HEK293 (cell line): ENCODE data around the gene CNTNAP1.

ENCODE experiments used
- HOXD13 ChIP-seq: sonication (generic); formaldehyde crosslinking; IDR thresholded peaks from 2 replicates; pipeline ENCODE4 v1.8.0; 2022; ENCODE audit warnings: missing genetic modification reagents, borderline replicate concordance
- IKZF3 ChIP-seq: fragments of 450-650 bp; IDR thresholded peaks from 2 replicates; pipeline ENCODE4 v1.5.0; 2018; ENCODE audit warnings: missing biosample characterization, mild to moderate bottlenecking, missing genetic modification characterization, moderate library complexity
- OSR2 ChIP-seq: fragments of 450-650 bp; formaldehyde crosslinking; IDR thresholded peaks from 2 replicates; pipeline ENCODE4 v1.5.1; 2016; ENCODE audit warnings: missing biosample characterization, missing genetic modification characterization
- SCRT2 ChIP-seq: fragments of 450-650 bp; formaldehyde crosslinking; IDR thresholded peaks from 2 replicates; pipeline ENCODE4 v1.5.1; 2016; ENCODE audit warnings: missing biosample characterization, missing genetic modification characterization
- SP2 ChIP-seq: fragments of 450-650 bp; formaldehyde crosslinking; IDR thresholded peaks from 2 replicates; pipeline ENCODE4 v1.5.1; 2016; ENCODE audit warnings: missing biosample characterization, missing genetic modification characterization
- ZBTB20 ChIP-seq: fragments of 450-650 bp; formaldehyde crosslinking; IDR thresholded peaks from 2 replicates; pipeline ENCODE4 v1.5.1; 2016; ENCODE audit warnings: missing biosample characterization, missing genetic modification characterization
- ZBTB21 ChIP-seq: fragments of 450-650 bp; formaldehyde crosslinking; IDR thresholded peaks from 2 replicates; pipeline ENCODE4 v1.5.1; 2017; ENCODE audit warnings: missing biosample characterization, missing genetic modification characterization
- ZFHX2 ChIP-seq: fragments of 450-650 bp; formaldehyde crosslinking; conservative IDR thresholded peaks from 2 replicates; pipeline ENCODE4 v1.5.1; 2016; ENCODE audit warnings: missing biosample characterization, missing genetic modification characterization
- ZNF132 ChIP-seq: fragments of 450-650 bp; formaldehyde crosslinking; IDR thresholded peaks from 2 replicates; pipeline ENCODE4 v1.5.1; 2017; ENCODE audit warnings: missing biosample characterization, missing genetic modification characterization, borderline replicate concordance
- ZNF133 ChIP-seq: fragments of 450-650 bp; formaldehyde crosslinking; IDR thresholded peaks from 2 replicates; pipeline ENCODE4 v1.5.1; 2016; ENCODE audit warnings: missing biosample characterization, missing genetic modification characterization
- ZNF155 ChIP-seq: fragments of 450-650 bp; formaldehyde crosslinking; IDR thresholded peaks from 2 replicates; pipeline ENCODE4 v1.5.1; 2016; ENCODE audit warnings: missing biosample characterization, missing genetic modification characterization
- ZNF169 ChIP-seq: fragments of 450-650 bp; formaldehyde crosslinking; IDR thresholded peaks from 2 replicates; pipeline ENCODE4 v1.5.1; 2016; ENCODE audit warnings: missing biosample characterization, missing genetic modification characterization
- ZNF221 ChIP-seq: fragments of 450-650 bp; formaldehyde crosslinking; IDR thresholded peaks from 2 replicates; pipeline ENCODE4 v1.5.1; 2017; ENCODE audit warnings: missing biosample characterization, missing genetic modification characterization, borderline replicate concordance
- ZNF248 ChIP-seq: fragments of 450-650 bp; formaldehyde crosslinking; IDR thresholded peaks from 2 replicates; pipeline ENCODE4 v1.5.1; 2017; ENCODE audit warnings: missing biosample characterization, missing genetic modification characterization
- ZNF266 ChIP-seq: fragments of 450-650 bp; formaldehyde crosslinking; IDR thresholded peaks from 2 replicates; pipeline ENCODE4 v1.5.1; 2016; ENCODE audit warnings: missing biosample characterization, missing genetic modification characterization, low read depth
- ZNF292 ChIP-seq: fragments of 450-650 bp; formaldehyde crosslinking; IDR thresholded peaks from 2 replicates; pipeline ENCODE4 v1.5.1; 2016; ENCODE audit warnings: low read depth, missing biosample characterization, missing genetic modification characterization, borderline replicate concordance
- ZNF335 ChIP-seq: fragments of 450-650 bp; formaldehyde crosslinking; conservative IDR thresholded peaks from 2 replicates; pipeline ENCODE4 v1.5.1; 2016; ENCODE audit warnings: missing biosample characterization, missing genetic modification characterization
- ZNF510 ChIP-seq: fragments of 450-650 bp; formaldehyde crosslinking; IDR thresholded peaks from 2 replicates; pipeline ENCODE4 v1.5.1; 2018; ENCODE audit warnings: mild to moderate bottlenecking, missing genetic modification characterization, missing biosample characterization; ENCODE audit not compliant: insufficient replicate concordance
- ZNF560 ChIP-seq: fragments of 450-650 bp; formaldehyde crosslinking; IDR thresholded peaks from 2 replicates; pipeline ENCODE4 v1.5.1; 2017; ENCODE audit warnings: missing biosample characterization, missing genetic modification characterization, borderline replicate concordance
- ZNF571 ChIP-seq: fragments of 450-650 bp; formaldehyde crosslinking; IDR thresholded peaks from 2 replicates; pipeline ENCODE4 v1.5.0; 2017; ENCODE audit warnings: missing biosample characterization, missing genetic modification characterization
- ZNF621 ChIP-seq: fragments of 450-650 bp; formaldehyde crosslinking; IDR thresholded peaks from 2 replicates; pipeline ENCODE4 v1.5.1; 2017; ENCODE audit warnings: missing biosample characterization, missing genetic modification characterization
- ZNF629 ChIP-seq: fragments of 450-650 bp; formaldehyde crosslinking; IDR thresholded peaks from 2 replicates; pipeline ENCODE4 v1.5.1; 2017; ENCODE audit warnings: missing biosample characterization, missing genetic modification characterization
- ZNF670 ChIP-seq: fragments of 450-650 bp; formaldehyde crosslinking; IDR thresholded peaks from 2 replicates; pipeline ENCODE4 v1.5.1; 2016; ENCODE audit warnings: missing biosample characterization, missing genetic modification characterization, low read depth
- ZNF701 ChIP-seq: fragments of 450-650 bp; formaldehyde crosslinking; IDR thresholded peaks from 2 replicates; pipeline ENCODE4 v1.5.1; 2016; ENCODE audit warnings: missing biosample characterization, missing genetic modification characterization
- ZNF768 ChIP-seq: fragments of 450-650 bp; formaldehyde crosslinking; IDR thresholded peaks from 2 replicates; pipeline ENCODE4 v1.5.1; 2018; ENCODE audit warnings: missing biosample characterization, mild to moderate bottlenecking, missing genetic modification characterization
- ZNF792 ChIP-seq: fragments of 450-650 bp; formaldehyde crosslinking; IDR thresholded peaks from 2 replicates; pipeline ENCODE4 v1.5.1; 2016; ENCODE audit warnings: missing biosample characterization, missing genetic modification characterization
- TF ChIP-seq, protein P1 (sequence below): fragments of 450-650 bp; formaldehyde crosslinking; IDR thresholded peaks from 2 replicates; pipeline ENCODE4 v1.5.1; 2016; ENCODE audit warnings: missing biosample characterization, missing genetic modification characterization
- TF ChIP-seq, protein P2 (sequence below): fragments of 450-650 bp; formaldehyde crosslinking; optimal IDR thresholded peaks from 2 replicates; pipeline ENCODE3; 2016; ENCODE audit warnings: missing biosample characterization, mild to moderate bottlenecking, missing genetic modification characterization
- TF ChIP-seq, protein P3 (sequence below): fragments of 450-650 bp; formaldehyde crosslinking; IDR thresholded peaks from 2 replicates; pipeline ENCODE4 v1.5.1; 2017; ENCODE audit warnings: missing biosample characterization, missing genetic modification characterization
- TF ChIP-seq, protein P4 (sequence below): fragments of 450-650 bp; formaldehyde crosslinking; IDR thresholded peaks from 2 replicates; pipeline ENCODE4 v1.5.1; 2016; ENCODE audit warnings: missing biosample characterization, missing genetic modification characterization
- TF ChIP-seq, protein P5 (sequence below): fragments of 450-650 bp; formaldehyde crosslinking; IDR thresholded peaks from 2 replicates; pipeline ENCODE4 v1.5.1; 2016; ENCODE audit warnings: missing biosample characterization, missing genetic modification characterization

CNTNAP1 gene

DNA sequence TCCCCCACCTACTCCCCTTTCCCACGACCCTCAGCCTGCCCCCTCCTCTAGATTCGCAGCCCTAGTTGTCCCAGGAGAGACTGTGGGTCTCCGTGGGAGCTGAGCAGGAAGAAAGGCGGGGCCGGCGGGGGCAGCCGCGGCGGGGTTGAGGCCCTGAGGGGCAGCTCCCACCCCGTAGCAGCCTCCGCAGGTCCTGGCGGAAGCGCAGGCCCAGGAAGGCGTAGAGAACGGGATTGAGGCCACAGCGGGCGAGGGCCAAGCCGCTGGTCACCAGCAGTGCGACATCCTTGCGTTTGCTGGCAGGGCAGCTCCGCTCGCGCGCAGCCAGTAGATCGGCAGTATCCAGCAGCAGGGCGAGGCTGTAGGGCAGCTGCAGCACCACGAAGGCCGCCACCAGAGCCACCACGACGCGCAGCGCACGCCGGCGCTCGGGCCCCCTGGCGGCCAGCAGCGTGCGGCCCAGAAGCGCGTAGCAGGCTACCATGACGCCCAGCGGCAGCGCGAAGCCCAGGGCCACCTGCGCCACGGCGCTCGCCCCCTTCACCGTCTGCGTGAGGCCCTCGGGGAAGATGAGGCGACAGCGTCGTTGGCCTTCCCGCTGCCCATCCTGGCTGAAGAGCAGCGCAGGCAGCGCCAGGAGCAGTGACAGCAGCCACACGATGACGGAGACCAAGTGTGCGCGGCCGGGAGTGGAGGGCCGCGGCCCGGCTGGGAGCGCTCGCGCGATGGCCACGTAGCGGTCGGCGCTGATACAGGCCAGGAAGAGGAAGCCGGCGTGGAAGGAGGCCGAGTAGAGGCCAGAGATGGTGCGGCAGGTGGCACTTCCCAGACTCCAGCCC lies 2.6 kb upstream of the CNTNAP1 start (continued):
- TF ChIP-seq, protein P1, sequence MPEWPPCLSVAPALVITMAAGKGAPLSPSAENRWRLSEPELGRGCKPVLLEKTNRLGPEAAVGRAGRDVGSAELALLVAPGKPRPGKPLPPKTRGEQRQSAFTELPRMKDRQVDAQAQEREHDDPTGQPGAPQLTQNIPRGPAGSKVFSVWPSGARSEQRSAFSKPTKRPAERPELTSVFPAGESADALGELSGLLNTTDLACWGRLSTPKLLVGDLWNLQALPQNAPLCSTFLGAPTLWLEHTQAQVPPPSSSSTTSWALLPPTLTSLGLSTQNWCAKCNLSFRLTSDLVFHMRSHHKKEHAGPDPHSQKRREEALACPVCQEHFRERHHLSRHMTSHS (tag by site-specific recombination): no peak
- no peak for TF ChIP-seq ZNF155 (tag by site-specific recombination)
- TF ChIP-seq ZNF792 (tag by site-specific recombination): peak; percentile 77; the same call in 1 of the 2 replicates
- no peak for TF ChIP-seq ZNF132 (tag by site-specific recombination)
- TF ChIP-seq ZNF335 (tag by site-specific recombination): peak; percentile 99
- no peak for TF ChIP-seq ZNF248 (tag by site-specific recombination)
- TF ChIP-seq, protein P2, sequence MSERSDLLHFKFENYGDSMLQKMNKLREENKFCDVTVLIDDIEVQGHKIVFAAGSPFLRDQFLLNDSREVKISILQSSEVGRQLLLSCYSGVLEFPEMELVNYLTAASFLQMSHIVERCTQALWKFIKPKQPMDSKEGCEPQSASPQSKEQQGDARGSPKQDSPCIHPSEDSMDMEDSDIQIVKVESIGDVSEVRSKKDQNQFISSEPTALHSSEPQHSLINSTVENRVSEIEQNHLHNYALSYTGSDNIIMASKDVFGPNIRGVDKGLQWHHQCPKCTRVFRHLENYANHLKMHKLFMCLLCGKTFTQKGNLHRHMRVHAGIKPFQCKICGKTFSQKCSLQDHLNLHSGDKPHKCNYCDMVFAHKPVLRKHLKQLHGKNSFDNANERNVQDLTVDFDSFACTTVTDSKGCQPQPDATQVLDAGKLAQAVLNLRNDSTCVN (tag by site-specific recombination): peak; percentile 87
- peak; percentile 87 for TF ChIP-seq ZBTB20 (tag by site-specific recombination)
- no peak for TF ChIP-seq ZNF221 (tag by site-specific recombination)
- 0 out of 2 replicates have a peak, but pooled peaks have one; percentile 11 for TF ChIP-seq ZBTB21 (tag by site-specific recombination)
- TF ChIP-seq, protein P3, sequence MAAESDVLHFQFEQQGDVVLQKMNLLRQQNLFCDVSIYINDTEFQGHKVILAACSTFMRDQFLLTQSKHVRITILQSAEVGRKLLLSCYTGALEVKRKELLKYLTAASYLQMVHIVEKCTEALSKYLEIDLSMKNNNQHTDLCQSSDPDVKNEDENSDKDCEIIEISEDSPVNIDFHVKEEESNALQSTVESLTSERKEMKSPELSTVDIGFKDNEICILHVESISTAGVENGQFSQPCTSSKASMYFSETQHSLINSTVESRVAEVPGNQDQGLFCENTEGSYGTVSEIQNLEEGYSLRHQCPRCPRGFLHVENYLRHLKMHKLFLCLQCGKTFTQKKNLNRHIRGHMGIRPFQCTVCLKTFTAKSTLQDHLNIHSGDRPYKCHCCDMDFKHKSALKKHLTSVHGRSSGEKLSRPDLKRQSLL (tag by site-specific recombination): 0 out of 2 replicates have a peak, but pooled peaks have one; percentile 26
- no peak for TF ChIP-seq ZNF133 (tag by site-specific recombination)
- TF ChIP-seq ZNF560 (tag by site-specific recombination): no peak
- TF ChIP-seq SCRT2 (tag by site-specific recombination): peak; percentile 53
- peak; percentile 50; the same call in 1 of the 2 replicates for TF ChIP-seq IKZF3
- no peak for TF ChIP-seq ZNF571 (tag by site-specific recombination)
- TF ChIP-seq SP2 (tag by site-specific recombination): peak; percentile 72
- TF ChIP-seq ZNF621 (tag by site-specific recombination): no peak
- no peak for TF ChIP-seq ZNF701 (tag by site-specific recombination)
- no peak for TF ChIP-seq ZNF768 (tag by site-specific recombination)
- TF ChIP-seq, protein P4, sequence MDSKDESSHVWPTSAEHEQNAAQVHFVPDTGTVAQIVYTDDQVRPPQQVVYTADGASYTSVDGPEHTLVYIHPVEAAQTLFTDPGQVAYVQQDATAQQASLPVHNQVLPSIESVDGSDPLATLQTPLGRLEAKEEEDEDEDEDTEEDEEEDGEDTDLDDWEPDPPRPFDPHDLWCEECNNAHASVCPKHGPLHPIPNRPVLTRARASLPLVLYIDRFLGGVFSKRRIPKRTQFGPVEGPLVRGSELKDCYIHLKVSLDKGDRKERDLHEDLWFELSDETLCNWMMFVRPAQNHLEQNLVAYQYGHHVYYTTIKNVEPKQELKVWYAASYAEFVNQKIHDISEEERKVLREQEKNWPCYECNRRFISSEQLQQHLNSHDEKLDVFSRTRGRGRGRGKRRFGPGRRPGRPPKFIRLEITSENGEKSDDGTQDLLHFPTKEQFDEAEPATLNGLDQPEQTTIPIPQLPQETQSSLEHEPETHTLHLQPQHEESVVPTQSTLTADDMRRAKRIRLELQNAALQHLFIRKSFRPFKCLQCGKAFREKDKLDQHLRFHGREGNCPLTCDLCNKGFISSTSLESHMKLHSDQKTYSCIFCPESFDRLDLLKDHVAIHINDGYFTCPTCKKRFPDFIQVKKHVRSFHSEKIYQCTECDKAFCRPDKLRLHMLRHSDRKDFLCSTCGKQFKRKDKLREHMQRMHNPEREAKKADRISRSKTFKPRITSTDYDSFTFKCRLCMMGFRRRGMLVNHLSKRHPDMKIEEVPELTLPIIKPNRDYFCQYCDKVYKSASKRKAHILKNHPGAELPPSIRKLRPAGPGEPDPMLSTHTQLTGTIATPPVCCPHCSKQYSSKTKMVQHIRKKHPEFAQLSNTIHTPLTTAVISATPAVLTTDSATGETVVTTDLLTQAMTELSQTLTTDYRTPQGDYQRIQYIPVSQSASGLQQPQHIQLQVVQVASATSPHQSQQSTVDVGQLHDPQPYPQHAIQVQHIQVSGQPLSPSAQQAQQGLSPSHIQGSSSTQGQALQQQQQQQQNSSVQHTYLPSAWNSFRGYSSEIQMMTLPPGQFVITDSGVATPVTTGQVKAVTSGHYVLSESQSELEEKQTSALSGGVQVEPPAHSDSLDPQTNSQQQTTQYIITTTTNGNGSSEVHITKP (tag by site-specific recombination): no peak
- TF ChIP-seq ZNF266 (tag by site-specific recombination): no peak
- TF ChIP-seq ZNF169: no peak
- TF ChIP-seq ZNF670: no peak
- TF ChIP-seq HOXD13 (CRISPR knock-in tag): no peak
- TF ChIP-seq ZNF510 (tag by site-specific recombination): no peak
- peak; percentile 53 for TF ChIP-seq OSR2 (tag by site-specific recombination)
- peak; percentile 76 for TF ChIP-seq ZFHX2 (tag by site-specific recombination)
- no peak for TF ChIP-seq ZNF292 (tag by site-specific recombination)
- TF ChIP-seq ZNF629 (tag by site-specific recombination): peak; percentile 36; the same call in 1 of the 2 replicates
- TF ChIP-seq, protein P5, sequence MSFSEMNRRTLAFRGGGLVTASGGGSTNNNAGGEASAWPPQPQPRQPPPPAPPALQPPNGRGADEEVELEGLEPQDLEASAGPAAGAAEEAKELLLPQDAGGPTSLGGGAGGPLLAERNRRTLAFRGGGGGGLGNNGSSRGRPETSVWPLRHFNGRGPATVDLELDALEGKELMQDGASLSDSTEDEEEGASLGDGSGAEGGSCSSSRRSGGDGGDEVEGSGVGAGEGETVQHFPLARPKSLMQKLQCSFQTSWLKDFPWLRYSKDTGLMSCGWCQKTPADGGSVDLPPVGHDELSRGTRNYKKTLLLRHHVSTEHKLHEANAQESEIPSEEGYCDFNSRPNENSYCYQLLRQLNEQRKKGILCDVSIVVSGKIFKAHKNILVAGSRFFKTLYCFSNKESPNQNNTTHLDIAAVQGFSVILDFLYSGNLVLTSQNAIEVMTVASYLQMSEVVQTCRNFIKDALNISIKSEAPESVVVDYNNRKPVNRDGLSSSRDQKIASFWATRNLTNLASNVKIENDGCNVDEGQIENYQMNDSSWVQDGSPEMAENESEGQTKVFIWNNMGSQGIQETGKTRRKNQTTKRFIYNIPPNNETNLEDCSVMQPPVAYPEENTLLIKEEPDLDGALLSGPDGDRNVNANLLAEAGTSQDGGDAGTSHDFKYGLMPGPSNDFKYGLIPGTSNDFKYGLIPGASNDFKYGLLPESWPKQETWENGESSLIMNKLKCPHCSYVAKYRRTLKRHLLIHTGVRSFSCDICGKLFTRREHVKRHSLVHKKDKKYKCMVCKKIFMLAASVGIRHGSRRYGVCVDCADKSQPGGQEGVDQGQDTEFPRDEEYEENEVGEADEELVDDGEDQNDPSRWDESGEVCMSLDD (tag by site-specific recombination): 0 out of 2 replicates have a peak, but pooled peaks have one; percentile 24
